HG03196 (cell line): ENCODE data around the gene SGIP1.

Source experiments
- ATAC-seq: cut with Tn5 transposase; IDR thresholded peaks from one replicate; pipeline ENCODE4 v1.9.1; 2021; ENCODE audit not compliant: unreplicated experiment

Gene SGIP1, protein sequence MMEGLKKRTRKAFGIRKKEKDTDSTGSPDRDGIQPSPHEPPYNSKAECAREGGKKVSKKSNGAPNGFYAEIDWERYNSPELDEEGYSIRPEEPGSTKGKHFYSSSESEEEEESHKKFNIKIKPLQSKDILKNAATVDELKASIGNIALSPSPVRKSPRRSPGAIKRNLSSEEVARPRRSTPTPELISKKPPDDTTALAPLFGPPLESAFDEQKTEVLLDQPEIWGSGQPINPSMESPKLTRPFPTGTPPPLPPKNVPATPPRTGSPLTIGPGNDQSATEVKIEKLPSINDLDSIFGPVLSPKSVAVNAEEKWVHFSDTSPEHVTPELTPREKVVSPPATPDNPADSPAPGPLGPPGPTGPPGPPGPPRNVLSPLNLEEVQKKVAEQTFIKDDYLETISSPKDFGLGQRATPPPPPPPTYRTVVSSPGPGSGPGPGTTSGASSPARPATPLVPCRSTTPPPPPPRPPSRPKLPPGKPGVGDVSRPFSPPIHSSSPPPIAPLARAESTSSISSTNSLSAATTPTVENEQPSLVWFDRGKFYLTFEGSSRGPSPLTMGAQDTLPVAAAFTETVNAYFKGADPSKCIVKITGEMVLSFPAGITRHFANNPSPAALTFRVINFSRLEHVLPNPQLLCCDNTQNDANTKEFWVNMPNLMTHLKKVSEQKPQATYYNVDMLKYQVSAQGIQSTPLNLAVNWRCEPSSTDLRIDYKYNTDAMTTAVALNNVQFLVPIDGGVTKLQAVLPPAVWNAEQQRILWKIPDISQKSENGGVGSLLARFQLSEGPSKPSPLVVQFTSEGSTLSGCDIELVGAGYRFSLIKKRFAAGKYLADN

DNA sequence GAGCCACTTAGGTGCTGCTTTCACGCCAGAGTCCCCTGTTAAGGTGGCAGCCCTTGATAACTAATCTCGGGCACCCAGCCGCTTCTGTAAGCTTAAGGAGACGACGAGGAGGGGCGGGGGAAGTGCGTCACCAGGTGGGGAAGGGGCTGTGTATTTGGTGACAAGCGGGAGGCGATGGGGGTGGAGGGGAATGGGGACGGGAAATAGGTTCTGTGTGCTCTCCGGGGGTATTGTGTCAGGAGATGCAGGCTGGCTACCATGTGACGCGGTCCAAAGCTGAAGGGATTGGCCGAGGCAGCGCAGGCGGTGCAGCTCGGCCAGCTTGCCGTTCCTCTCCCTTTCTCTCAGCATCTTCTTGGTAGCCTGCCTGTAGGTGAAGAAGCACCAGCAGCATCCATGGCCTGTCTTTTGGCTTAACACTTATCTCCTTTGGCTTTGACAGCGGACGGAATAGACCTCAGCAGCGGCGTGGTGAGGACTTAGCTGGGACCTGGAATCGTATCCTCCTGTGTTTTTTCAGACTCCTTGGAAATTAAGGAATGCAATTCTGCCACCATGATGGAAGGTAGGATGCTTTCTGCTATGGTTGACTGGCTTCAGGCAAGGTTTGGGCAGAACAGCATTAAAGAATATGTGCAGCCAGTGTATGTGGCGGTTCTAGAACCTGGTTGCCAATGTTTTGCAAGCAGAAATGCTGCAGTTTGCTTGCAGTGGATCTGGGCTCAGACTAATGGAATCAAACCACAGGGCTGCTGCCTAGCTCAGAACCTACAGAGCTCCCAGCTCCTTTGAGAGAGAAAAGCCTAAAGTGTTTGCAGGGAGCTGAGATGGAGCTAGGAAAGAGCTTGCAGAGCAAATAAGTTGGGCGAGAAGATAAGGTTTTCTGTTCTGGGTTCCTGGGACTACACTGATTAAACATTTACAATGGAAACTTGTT, at the start of gene SGIP1:
Gene SGIP1, plus strand, starts transcription at position 350 of the 937 bp plus-strand sequence. Its CDS starts 206 bp downstream, at position 556.
- ATAC-seq: no peak

DNA sequence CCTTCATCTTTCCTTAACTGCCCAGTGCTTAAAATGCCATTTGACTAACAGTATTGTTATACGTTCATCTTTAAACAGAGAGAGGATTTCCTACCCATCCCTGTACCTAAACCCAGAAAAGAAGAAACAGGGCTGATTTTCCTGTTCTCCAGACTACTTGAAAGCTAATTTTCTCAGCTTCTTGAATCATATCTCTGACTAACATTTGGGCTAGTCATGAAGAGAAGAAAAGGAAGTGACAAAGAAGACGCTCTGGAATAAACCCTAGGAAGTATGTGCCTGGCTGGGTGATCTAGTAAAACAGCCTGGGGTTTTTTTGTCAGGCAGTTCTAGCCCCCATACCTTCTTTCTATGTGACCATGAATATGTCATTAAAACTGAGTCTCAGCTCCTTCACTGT, 44.8 kb upstream of the SGIP1 start:
- ATAC-seq: no peak

DNA sequence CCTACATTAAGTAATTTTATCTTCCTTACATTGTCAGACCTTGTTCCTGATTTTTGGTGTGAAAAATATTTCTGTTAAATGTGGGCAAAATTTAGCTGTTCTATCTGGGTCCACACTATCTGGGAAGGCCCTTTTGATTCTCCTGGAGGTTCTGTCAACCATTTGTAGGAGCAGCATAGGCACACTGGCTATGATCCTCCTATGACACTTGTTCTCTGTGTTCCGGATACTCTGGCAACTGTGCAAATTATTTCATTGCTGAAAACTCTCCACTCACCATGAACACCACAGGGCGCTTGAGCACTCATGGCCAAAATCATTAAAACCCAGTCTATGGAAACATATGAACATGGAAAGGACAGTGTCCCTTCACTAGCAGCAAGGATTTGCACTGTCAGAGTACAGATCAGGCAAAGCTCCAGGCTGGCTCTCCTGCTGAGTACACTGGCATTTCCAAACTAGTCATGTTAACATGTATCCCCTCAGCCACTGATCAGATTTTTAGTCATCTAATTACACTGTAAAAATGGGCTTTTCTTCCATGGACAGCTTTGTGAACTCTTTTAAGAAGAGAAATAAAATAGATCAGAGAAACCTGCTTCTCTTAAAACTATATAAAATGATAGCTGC, 43.9 kb upstream of the SGIP1 start:
- no peak for ATAC-seq

DNA sequence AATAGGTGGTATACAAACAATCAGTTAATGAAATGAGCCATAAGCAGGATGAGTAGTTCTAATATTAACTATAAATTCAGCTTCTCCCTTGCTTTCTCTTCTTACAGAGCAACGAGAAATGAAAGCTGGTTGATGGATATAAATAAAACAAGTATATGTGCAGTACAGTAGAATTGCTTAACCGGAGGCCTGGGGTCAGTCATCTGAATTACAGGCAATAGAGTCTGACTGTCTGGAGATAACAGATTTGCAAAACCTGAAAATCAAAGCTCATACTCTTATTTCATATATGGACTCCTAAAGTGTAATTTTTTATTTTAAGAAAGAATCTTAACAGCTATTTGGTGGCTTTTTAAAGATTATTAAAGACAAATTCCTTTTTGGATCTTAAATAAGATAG, 43.1 kb upstream of the SGIP1 start:
- peak; percentile 79 for ATAC-seq

DNA sequence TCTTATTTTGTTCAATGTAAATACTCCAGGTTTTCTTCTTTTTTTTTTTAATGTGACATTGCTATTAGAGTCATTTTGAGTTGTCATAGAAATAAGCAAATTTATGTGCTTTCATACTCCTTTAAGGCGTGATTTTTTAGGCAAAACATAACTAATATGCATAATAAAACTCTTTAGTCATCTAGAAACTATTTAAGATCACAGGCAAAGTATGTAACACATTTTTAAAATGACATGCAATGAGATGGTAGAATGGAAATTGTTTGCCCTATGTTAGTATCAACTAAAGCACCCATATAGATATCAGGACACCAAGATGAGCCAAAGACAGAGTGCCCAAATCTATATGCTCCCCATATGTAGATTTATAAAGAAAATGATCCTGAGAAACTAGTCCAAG, 41.5 kb upstream of the SGIP1 start:
- no peak for ATAC-seq

DNA sequence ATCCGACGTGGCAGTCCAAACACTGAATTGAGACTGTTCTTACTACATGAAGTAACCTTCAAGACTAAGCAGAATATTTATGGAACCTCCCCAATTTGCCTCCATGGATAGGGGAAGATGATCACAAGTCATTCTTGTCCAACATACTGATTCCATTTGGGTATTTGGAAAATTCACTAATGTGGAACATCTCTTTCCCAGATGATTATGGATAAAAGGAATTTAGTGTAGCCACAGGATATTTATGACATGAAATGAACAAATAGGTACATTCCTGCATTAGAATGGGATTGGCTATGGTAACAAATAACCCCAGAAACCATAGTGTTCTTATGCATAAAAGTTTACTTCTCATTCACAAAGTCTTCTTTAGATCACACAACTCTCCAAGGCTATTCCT, 40.2 kb upstream of the SGIP1 start:
- no peak for ATAC-seq

DNA sequence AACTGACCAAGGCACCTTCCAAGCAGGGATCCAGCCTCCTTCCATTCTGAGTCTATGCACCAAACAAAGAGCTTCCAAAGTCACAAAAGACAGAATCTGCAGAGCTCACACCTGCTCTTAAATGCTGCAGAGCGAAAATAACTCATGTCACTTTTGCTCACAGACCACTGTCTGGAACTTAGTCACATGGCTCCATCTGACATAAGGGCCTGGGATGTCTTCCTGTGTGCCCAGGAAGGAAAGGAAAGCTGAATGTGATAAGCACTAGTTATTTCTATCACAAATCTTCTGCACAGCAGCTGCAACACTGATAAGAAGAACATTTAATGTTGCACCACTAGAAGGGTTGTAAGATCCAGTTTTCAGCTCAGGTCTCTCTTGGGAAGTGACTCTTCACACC, 39.5 kb upstream of the SGIP1 start:
- no peak for ATAC-seq

DNA sequence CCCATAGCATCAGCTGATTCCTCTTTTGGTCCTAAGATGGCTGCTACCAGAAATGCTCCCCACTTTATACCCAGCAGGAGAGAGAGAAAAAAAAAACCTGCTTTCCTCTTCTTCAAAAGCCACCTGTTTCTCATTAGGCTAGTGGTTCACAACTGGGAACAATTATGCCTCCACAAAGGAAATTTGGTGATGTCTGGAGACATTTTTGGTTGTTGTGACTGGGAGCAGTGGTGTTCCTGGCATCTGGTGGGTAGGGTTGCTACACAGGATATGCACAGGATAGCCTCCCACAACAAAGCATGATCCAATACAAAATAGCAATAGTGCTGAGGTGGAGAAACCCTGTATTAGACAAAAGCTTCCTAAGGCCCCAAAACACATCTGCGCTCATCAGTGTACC, 38.5 kb upstream of the SGIP1 start:
- no peak for ATAC-seq

DNA sequence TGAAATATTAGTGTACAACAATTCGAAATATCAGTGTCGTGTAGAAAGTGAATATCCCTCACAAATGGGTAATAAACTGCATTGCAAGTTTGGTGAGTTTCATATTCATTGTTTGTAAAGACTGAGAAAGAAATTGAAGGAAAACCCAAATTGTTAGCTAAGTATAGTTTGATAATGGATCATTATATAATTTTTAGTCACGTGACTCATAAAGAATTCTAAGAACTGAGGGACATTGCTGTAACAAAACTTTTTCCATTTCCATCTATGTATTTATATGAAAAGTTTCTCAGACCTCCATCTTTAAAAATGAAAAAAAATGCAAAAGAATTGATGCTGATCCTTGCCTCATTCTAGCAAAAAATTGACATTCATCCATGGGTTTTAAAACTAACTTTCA, 36.0 kb upstream of the SGIP1 start:
- no peak for ATAC-seq

DNA sequence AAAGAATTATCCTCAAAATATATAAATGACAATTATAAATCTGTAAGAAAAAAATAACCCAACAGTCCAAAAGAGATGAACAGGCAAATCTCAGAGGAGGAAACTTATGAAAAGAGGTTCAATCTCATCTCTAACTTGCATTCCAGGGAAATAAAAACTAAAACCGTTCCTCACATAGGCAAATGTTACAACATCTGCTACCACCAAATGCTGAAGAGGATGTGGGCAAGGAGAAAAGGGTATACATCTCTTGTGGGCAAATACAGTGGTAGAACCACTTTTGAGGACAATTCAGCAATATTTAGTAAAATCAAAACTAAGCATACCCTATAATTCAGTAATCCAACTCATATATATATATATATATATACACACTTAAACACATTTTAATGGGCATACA, 33.7 kb upstream of the SGIP1 start:
- ATAC-seq: no peak

DNA sequence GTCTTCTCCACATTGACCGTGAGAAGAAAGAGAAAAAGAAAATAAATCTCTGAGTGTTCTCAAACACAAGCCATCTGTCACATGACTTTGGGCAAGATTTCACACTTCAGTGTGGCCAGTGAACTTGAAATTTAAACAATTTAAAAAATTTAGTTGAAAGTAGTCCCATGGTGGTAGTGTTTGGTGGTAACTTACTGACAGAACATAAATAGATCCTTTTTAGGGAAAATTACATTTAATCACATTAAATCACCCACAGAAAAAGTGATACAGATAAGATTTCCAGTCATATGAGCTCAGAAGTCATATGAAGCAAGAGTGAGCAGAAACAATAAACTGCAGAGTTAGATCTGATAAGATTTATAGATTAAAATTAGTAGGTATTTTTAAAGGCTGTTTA, 31.9 kb upstream of the SGIP1 start:
- ATAC-seq: no peak

DNA sequence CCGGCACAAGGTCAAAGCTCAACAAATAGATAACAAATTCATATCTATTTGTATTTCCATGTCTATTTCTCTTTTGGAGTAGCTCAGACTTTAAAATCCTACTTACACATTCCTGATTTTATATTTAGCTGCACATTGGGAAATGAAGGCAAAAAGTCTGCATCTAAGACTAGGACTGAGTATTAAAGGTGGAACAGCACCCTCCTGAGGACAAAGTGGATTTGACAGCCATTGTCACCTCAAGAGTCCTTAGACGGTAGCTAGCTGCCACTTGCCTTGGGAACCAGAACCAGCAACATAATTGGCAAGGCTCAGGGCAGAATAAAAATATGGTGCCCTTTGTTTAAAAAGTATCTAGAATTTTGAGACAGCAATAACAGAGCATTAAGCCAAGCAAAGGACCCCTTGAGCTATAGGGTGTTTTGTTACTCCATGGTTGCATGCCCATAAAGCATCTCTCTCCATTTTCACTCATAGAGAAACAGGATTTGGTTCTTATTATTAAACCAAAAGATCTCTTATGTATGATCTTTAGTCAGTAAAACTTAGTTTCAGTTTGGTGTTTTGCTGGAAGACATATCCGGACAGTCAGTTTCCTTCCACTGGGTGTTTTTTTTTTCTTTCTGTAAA, 30.0 kb upstream of the SGIP1 start:
- ATAC-seq: peak; percentile 84

DNA sequence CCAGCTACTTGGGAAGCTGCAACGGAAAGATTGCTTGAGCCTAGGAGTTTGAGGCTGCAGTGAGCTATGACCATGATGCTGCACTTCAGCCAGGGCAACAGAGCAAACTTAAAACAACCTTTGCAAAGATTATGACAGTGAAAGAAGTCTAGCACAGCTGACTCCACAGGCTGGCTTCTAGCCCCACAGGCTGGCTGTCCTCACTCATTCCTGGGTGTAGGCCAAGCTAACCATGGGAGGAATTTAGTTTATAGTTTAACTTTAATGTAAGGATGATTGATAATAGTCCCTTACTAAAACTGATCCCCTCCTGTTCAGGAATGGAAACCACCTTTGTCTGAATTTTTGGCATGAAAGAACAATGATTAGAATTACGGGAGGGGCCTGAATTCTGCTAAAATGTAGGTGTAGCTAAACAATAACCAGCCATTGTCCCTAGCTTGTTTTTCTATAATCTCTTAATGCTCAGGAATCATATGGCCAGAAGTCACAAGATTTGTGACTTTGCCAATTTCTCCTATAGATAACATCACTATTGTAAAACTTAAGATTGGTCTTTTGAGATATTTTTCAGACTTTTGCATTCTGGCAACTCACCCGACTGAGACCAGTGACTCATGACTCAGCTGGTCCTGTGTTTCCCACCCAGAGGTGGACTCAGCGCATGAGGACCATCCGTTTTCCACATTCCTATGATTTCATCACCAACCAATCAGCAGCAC, 28.1 kb upstream of the SGIP1 start:
- no peak for ATAC-seq

DNA sequence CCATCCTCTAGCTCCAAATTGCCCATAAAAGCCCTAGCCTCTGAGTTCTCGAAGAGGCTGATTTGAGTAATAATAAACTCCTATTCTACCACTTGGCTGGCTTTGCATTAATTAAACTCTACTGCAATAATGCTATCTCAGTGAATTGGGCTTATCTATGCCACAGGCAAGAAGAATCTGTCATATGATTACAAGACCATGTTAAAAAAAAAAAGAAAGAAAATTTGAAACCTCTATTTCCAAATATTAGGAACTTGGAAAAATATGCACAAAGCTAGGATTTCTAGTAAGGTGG, 27.6 kb upstream of the SGIP1 start:
- no peak for ATAC-seq

DNA sequence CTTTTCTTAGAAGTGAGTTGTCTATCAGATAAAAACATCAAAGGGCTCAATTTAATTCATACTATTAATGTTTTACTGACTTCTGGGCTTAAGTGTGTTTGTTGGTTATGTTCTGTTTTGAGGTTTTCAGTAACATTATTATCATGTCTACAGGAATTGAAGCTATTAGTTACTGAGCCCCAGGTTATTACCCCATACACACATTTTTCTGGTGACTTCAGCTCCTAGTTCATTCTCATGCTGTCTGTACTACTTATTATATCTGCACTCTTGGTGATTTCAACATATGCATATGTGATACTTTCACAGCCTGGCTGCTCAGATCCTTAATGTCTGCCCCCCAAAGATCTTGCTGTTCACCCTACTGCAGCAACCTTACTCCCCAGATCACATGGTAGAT, 27.0 kb upstream of the SGIP1 start:
- ATAC-seq: no peak

DNA sequence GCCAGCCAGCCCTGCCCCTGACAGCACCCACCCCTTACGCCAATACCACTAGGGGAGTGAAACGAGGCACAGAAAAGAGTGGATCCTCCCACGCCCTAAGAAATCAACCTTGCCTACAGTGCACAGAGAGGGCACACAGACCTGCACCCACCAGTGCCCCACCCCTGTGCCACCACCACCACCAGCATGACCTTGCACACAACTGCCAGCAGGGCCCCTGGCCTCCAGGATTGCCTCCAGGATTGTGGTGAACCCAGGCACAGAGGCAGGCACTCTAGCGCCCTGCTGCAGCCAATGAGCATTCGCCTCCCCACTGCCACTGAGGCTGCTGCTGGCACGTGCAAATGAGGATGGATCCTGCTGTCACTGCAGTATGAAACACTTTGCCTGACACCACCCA, 23.5 kb upstream of the SGIP1 start:
- ATAC-seq: no peak

DNA sequence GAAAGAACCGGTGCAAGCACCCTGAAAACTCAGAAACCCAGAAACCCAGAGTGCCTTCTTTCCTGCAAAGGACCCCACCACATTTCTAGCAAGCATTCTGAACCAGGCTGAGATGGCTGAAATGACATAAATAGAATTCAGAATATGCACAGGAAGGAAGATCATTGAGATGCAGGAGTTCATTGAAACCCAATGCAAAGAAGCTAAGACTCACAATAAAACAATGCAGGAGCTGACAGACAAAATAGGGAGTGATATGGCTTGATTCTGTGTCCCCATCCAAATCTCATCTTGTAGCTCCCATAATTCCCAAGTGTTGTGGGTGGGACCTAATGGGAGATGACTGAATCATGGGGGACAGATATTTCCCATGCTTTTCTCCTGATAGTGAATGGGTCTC, 22.8 kb upstream of the SGIP1 start:
- no peak for ATAC-seq

DNA sequence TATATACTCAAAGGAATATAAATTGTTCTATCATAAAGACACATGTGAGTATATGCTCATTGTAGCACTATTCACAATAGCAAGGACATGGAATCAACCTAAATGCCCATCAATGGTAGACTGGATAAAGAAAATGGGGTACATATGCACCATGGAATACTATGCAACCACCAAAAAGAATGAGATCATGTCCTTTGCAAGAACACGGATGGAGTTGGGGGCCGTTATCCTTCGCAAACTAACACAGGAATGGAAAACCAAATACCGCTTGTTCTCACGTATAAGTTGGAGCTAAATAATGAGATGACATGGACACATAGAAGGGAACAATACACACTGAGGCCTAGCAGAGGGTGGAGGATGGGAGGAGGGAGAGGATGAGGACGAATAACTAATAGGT, 16.0 kb upstream of the SGIP1 start:
- ATAC-seq: no peak

DNA sequence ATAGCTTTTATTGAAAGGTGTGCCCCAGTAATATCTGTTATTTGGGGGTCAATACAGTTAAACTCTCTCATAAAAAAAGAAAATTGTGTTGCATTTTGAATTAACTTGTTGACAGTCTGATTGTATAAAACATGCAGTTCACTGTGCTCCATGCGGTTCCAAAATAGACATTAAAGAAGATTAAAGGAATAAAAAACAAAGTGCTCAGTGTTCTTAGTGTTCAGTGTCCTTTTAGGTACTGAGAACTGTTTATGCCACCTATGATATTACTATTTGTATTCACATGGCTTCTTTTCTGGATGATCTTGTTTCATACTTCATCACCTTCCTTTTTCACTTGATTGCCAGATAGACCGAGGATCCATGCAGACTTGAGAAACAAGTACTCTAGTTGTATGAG, 15.3 kb upstream of the SGIP1 start:
- ATAC-seq: no peak

DNA sequence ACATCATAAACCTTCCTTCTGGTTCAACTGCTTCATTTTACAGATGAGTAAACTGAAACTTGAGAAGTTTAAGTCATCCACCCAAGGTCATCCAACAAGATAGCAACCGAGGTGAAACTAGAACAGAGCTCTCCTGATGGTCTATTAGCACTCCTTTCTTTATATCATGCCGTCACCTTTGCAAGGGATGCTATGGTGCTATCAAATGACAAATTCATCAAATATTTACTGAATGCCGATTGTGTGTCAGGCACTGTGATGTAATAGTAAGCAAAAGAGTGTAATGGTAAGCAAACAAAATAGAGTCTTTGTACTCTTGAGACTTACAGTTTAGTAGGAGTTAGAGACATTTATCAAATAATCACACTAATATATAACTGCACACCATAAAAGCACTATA, 14.0 kb upstream of the SGIP1 start:
- no peak for ATAC-seq
